GM12878 (cell line): ENCODE results near the gene KCNG1. TPM values are rescaled to one million over a fixed set of nuclear protein-coding genes. Genes with fewer than 3 reads are reported as not detected.
A peak's percentile ranks its signal among the peaks of the same experiment; 100 is the strongest.

Experiments used
- ATAC-seq: fragments of 200-7000 bp; cut with Tn5 transposase; 3 replicates; pipeline ENCODE4 v1.9.1; 2020; ENCODE audit warnings: mild to moderate bottlenecking, moderate library complexity
- BruUV-seq: library from RNA; stranded (reverse); fragments of 400-500 nt; replicated peaks from 2 replicates; lab custom pipeline; 2021; lab: Mats Ljungman, UMichigan
- CTCF ChIA-PET: fragments of 300-600 bp; sonication (Branson Sonifier 250); formaldehyde crosslinking; extraction: SDS; loops from one replicate; lab custom pipeline; 2021; ENCODE audit warnings: inconsistent platforms; lab: Yijun Ruan, JAX
- POLR2A ChIA-PET: fragments of 350-600 bp; formaldehyde crosslinking; extraction: SDS; loops from one replicate; lab custom pipeline; 2021; ENCODE audit warnings: inconsistent platforms; lab: Charles Lee
- RAD21 ChIA-PET: fragments of 300-600 bp; sonication (Branson Sonifier 250); formaldehyde crosslinking; loops from one replicate; lab custom pipeline; 2023; ENCODE audit warnings: antibody characterized with exemption; ENCODE audit not compliant: unreplicated experiment; lab: Charles Lee
- SMC1A ChIA-PET: fragments of 300-600 bp; sonication (Branson Sonifier 250); formaldehyde crosslinking; loops from one replicate; lab custom pipeline; 2023; ENCODE audit not compliant: unreplicated experiment, uncharacterized antibody; lab: Charles Lee
- DNase-seq: peaks from one replicate; pipeline ENCODE4 v3.0.0-alpha.2; 2011; ENCODE audit warnings: low read depth, low spot score
- FAIRE-seq: peaks from 3 replicates; lab custom pipeline; 2011; peaks lifted over from hg19 to GRCh38; lab: Jason Lieb, UNC
- H2AFZ ChIP-seq: 2 replicates; pipeline ENCODE4 v1.6.0; 2011; ENCODE audit warnings: low read depth, low read length, control low read depth; ENCODE audit not compliant: control insufficient read depth
- H3K27ac ChIP-seq: 2 replicates; pipeline ENCODE4 v1.5.1; 2011; ENCODE audit warnings: control low read depth; ENCODE audit not compliant: control insufficient read depth, insufficient read depth
- H3K27me3 ChIP-seq, 2 experiments: replicated peaks in 1 of 2; 2 replicates each; pipeline versions ENCODE4 v1.6.0 to v1.6.1; 2011; ENCODE audit warnings: low read length in 1 of 2; ENCODE audit not compliant: control insufficient read depth in 2 of 2, insufficient read depth in 2 of 2
- H3K36me3 ChIP-seq, 2 experiments: 2 replicates each; pipeline ENCODE4 v1.5.1; 2011; ENCODE audit warnings: low read length in 1 of 2; ENCODE audit not compliant: control insufficient read depth in 2 of 2, insufficient read depth in 2 of 2
- H3K4me1 ChIP-seq: 2 replicates; pipeline ENCODE4 v1.6.1; 2011; ENCODE audit warnings: mild to moderate bottlenecking, low read length, moderate library complexity, mixed read lengths; ENCODE audit not compliant: control insufficient read depth, insufficient read depth
- H3K4me2 ChIP-seq: 2 replicates; pipeline ENCODE4 v1.6.0; 2011; ENCODE audit warnings: control low read depth; ENCODE audit not compliant: control insufficient read depth, insufficient read depth
- H3K4me3 ChIP-seq: fragments of 200-600 bp; sonication (generic); 2 replicates; pipeline ENCODE4 v1.5.1; 2016
- H3K79me2 ChIP-seq: 2 replicates; pipeline ENCODE4 v1.6.0; 2011; ENCODE audit warnings: low read length; ENCODE audit not compliant: control insufficient read depth, insufficient read depth
- H3K9ac ChIP-seq: 2 replicates; pipeline ENCODE4 v1.8.0; 2011; ENCODE audit warnings: low read length, control low read depth, mixed read lengths; ENCODE audit not compliant: control insufficient read depth, insufficient read depth
- H3K9me3 ChIP-seq: replicated peaks from 3 replicates; pipeline ENCODE4 v1.5.1; 2011; ENCODE audit warnings: mild to moderate bottlenecking, low read length; ENCODE audit not compliant: control insufficient read depth, insufficient read depth
- H4K20me1 ChIP-seq: 2 replicates; pipeline ENCODE4 v1.6.0; 2011; ENCODE audit not compliant: control insufficient read depth, insufficient read depth
- CHD2 ChIP-seq: IDR thresholded peaks from 2 replicates; pipeline ENCODE4 v1.6.1; 2011; ENCODE audit warnings: low read depth, low read length, improper control_type of control experiment, borderline replicate concordance
- EP300 ChIP-seq, 2 experiments: fragments of 150-350 bp in 1 of 2; IDR thresholded peaks; 2 replicates each; pipeline ENCODE4 v1.6.1; 2011 to 2012; ENCODE audit warnings: low read depth in 2 of 2, low read length in 2 of 2, borderline replicate concordance in 1 of 2, improper control_type of control experiment in 1 of 2, inconsistent platforms in 1 of 2; ENCODE audit not compliant: control insufficient read depth in 1 of 2
- HCFC1 ChIP-seq: fragments of 150-350 bp; IDR thresholded peaks from 2 replicates; pipeline ENCODE4 v1.6.1; 2014; ENCODE audit warnings: low read length
- HDAC2 ChIP-seq: fragments of 200-600 bp; sonication (generic); IDR thresholded peaks from 2 replicates; pipeline ENCODE4 v1.6.1; 2017
- IRF4 ChIP-seq: IDR thresholded peaks from 2 replicates; pipeline ENCODE4 v1.6.1; 2011; ENCODE audit warnings: low read depth, low read length
- JUNB ChIP-seq: IDR thresholded peaks from 2 replicates; pipeline ENCODE4 v1.6.1; 2016; ENCODE audit warnings: antibody characterized with exemption, mild to moderate bottlenecking
- PRDM15 ChIP-seq: fragments of 450-650 bp; formaldehyde crosslinking; IDR thresholded peaks from 2 replicates; pipeline ENCODE4 v1.4.0; 2020; ENCODE audit warnings: mild to moderate bottlenecking, moderate library complexity
- RUNX3 ChIP-seq: IDR thresholded peaks from 2 replicates; pipeline ENCODE4 v1.6.1; 2012; ENCODE audit warnings: low read length, inconsistent platforms
- TCF7 ChIP-seq: IDR thresholded peaks from 2 replicates; pipeline ENCODE4 v1.6.1; 2014; ENCODE audit warnings: antibody characterized with exemption, borderline replicate concordance
- WGBS: methylation state at CpG from one replicate; pipeline ENCODE4 v1.1.6; 2016; ENCODE audit warnings: low lambda C conversion rate; ENCODE audit not compliant: insufficient replicate concordance, insufficient coverage; ENCODE audit errors: missing lambda C conversion rate; 5-methylcytosine and 5-hydroxymethylcytosine counted together
- in situ Hi-C: fragments of 300-500 bp; cut with MboI; formaldehyde crosslinking; loops from 9 replicates; pipeline ENCODE4 v1.14.3; 2018; ENCODE audit warnings: mixed read lengths
- intact Hi-C: fragments of 100-400 bp; cut with micrococcal nuclease; formaldehyde crosslinking; loops from one replicate; pipeline ENCODE4 v1.14.2; 2022; ENCODE audit not compliant: unreplicated experiment
- polyA plus RNA-seq, 11 experiments: library from polyadenylated mRNA; depleted of rRNA in 4 of 11; unstranded in 6 of 11; stranded (reverse) in 5 of 11; fragments of >200 nt; fragmentation: Nextera tagmentation in 4 of 11; fragmentation: Illumina TruSeq in 1 of 11; extraction: Ambion mirVana in 4 of 11; extraction: Trizol in 1 of 11; gene quantifications; 1 replicate in 1 of 11; 2 replicates in 10 of 11; pipeline versions ENCODE4 v1.2.1 to v1.2.3, GENCODE V29; 2011 to 2016; ENCODE audit warnings: inconsistent platforms in 2 of 11, missing spikeins in 2 of 11, low read depth in 1 of 11
- total RNA-seq, 4 experiments: library from RNA; depleted of rRNA in 3 of 4; stranded (reverse); fragments of >200 nt in 3 of 4; fragmentation: Illumina TruSeq in 1 of 4; extraction: Trizol in 1 of 4; gene quantifications; 2 replicates each; pipeline versions ENCODE4 v1.2.1 to v1.2.3, GENCODE V29; 2013 to 2021

The KCNG1 gene
- total and polyA plus RNA-seq, 10 of the 15 experiments (the other 5 are each of a cell fraction or from before 2014, with no cell fraction given), result not detected

DNA sequence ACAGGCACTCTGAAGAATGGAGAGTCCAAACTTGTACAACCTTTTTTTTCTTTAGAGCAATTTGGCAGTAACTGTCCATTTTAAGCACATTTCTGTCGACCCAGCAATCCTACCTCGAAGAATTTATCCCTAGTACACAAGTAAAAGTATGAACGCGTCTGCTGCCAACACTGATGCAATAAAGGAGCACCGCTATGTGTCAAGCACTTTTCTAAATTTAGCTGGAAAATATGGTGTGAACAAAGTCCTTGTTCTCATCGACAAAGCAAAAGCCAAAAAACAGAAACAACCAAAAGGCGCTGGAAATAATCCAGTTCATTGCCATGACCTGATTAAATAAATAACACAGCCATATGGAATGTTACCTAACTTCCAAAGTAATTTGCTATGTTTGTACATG, 65.6 kb downstream of the KCNG1 start:
- Histone ChIP-seq H3K9ac (peak overlapping the region; percentile 90), H3K27me3 (no peaks in the 10 kb centered on the region), H4K20me1 (no peaks in the 10 kb centered on the region)
- ChIA-PET POLR2A (interaction anchor here (0.6 to 1.9 kb wide), 4 partner anchors 26 to 622 kb away, joined by 3 to 17 read pairs (median 8); partner anchors contain the start of genes ADNP and BCAS4), RAD21 (interaction anchor here (0.9 to 2.5 kb wide), 7 partner anchors 24 to 169 kb away, joined by 3 to 29 read pairs (median 4); partner anchors contain the start of gene BCAS4)
- TF ChIP-seq JUNB (no peak), IRF4 (no peak), HDAC2 (no peak), TCF7 (no peak), HCFC1 (no peak), RUNX3 (no peak), CHD2 (no peak), PRDM15 (CRISPR knock-in tag) (no peak), EP300 (IDR thresholded peaks at IDR 0.05; ENCODE audit: borderline replicate concordance in 1 of 2, control insufficient read depth in 1 of 2, low read depth in 2 of 2, low read length in 2 of 2) (no peak)
- TF ChIP-seq, all 136 proteins: peak for 0
- ATAC-seq (no peak), DNase-seq (no peak), FAIRE-seq (no peak)
- H3K27ac ChIP-seq, result peak overlapping the region; percentile 96
- peaks cover 64% of the 10 kb centered on the region for H3K79me2 ChIP-seq
- H3K4me2 ChIP-seq, result peak overlapping the region; percentile 46
- H3K4me3 ChIP-seq, result peak overlapping the region; percentile 88
- no TSS peak for BruUV-seq
- H3K4me1 ChIP-seq, result peaks cover 13% of the 10 kb centered on the region
- H3K9me3 ChIP-seq, result no peaks in the 10 kb centered on the region
- H3K36me3 ChIP-seq, result peaks cover 0 to 7% of the 10 kb centered on the region in 2 experiments; a peak in 2 of 4 replicates
- ChIA-PET CTCF (interaction anchor here (0.5 to 3.2 kb wide), 8 partner anchors 21 to 167 kb away, joined by 3 to 34 read pairs (median 12); partner anchors contain the start of genes ADNP and BCAS4), SMC1A (interaction anchor here (0.9 to 1.8 kb wide), 3 partner anchors 10 to 163 kb away, joined by 4 to 6 read pairs (median 5); partner anchors contain the start of gene BCAS4)
- intact Hi-C loops (no loop called here), in situ Hi-C loops (no loop called here)
- WGBS, result 8% methylated on average over 7 of the region's 7 CpGs
- no peak overlapping the region for H2AFZ ChIP-seq
